CD4-positive, alpha-beta memory T cell (primary cell): Measurements from ENCODE around the gene MAD2L1BP. TPM values are rescaled to one million over a fixed set of nuclear protein-coding genes. Genes with fewer than 3 reads are reported as not detected.

Experiments
- CTCF ChIA-PET: fragments of 350-600 bp; sonication (Branson Sonifier 250); formaldehyde crosslinking; loops from one replicate; lab custom pipeline; 2021; ENCODE audit warnings: inconsistent platforms; ENCODE audit not compliant: partially characterized antibody; lab: Charles Lee
- POLR2A ChIA-PET: fragments of 350-600 bp; sonication (Branson Sonifier 250); formaldehyde crosslinking; loops from one replicate; lab custom pipeline; 2021; ENCODE audit not compliant: partially characterized antibody; lab: Charles Lee
- DNase-seq, 5 donors: peaks; one replicate each; pipeline versions ENCODE4 v3.0.0 to v3.0.0-alpha.2; 2020 to 2022; ENCODE audit warnings: mixed read lengths in 1 of 5
- H3K27ac ChIP-seq: one replicate; pipeline ENCODE4 v1.7.0; 2013; ENCODE audit warnings: low read depth, low read length
- H3K27me3 ChIP-seq: 2 replicates; pipeline ENCODE4 v1.7.0; 2013; ENCODE audit warnings: mild to moderate bottlenecking, low read length, moderate library complexity; ENCODE audit not compliant: insufficient read depth
- H3K36me3 ChIP-seq: 2 replicates; pipeline ENCODE4 v1.7.0; 2013; ENCODE audit warnings: mild to moderate bottlenecking, low read length, moderate library complexity; ENCODE audit not compliant: insufficient read depth
- H3K4me1 ChIP-seq: 2 replicates; pipeline ENCODE4 v1.7.0; 2013; ENCODE audit warnings: mild to moderate bottlenecking, low read length, moderate library complexity; ENCODE audit not compliant: insufficient read depth
- H3K4me3 ChIP-seq, 2 donors: one replicate each; pipeline ENCODE4 v1.7.0; 2013; ENCODE audit warnings: low read length in 2 of 2, mild to moderate bottlenecking in 1 of 2
- H3K9me3 ChIP-seq, 2 donors: one replicate each; pipeline ENCODE4 v1.7.0; 2013; ENCODE audit warnings: low read length in 2 of 2, control low read depth in 1 of 2; ENCODE audit not compliant: control insufficient read depth in 1 of 2
- H3K27ac Mint-ChIP-seq, 7 donors: one replicate each; pipeline ENCODE4 v1.8.0; 2020 to 2021; ENCODE audit warnings: mixed read lengths in 7 of 7, mild to moderate bottlenecking in 6 of 7, inconsistent platforms in 3 of 7, moderate library complexity in 3 of 7
- H3K27me3 Mint-ChIP-seq, 2 donors: one replicate each; pipeline ENCODE4 v1.8.0; 2020 to 2021; ENCODE audit warnings: mixed read lengths in 2 of 2
- H3K36me3 Mint-ChIP-seq, 2 donors: one replicate each; pipeline ENCODE4 v1.8.0; 2020 to 2021; ENCODE audit warnings: mixed read lengths in 2 of 2, inconsistent platforms in 1 of 2, mild to moderate bottlenecking in 1 of 2
- H3K4me1 Mint-ChIP-seq, 4 donors: one replicate each; pipeline ENCODE4 v1.8.0; 2020 to 2021; ENCODE audit warnings: mixed read lengths in 4 of 4, mild to moderate bottlenecking in 1 of 4
- H3K4me3 Mint-ChIP-seq, 8 donors: one replicate each; pipeline ENCODE4 v1.8.0; 2020 to 2021; ENCODE audit warnings: mixed read lengths in 8 of 8, mild to moderate bottlenecking in 7 of 8, moderate library complexity in 6 of 8, inconsistent platforms in 3 of 8
- H3K9me3 Mint-ChIP-seq, 8 donors: one replicate each; pipeline ENCODE4 v1.8.0; 2020 to 2021; ENCODE audit warnings: mixed read lengths in 8 of 8, mild to moderate bottlenecking in 5 of 8, inconsistent platforms in 3 of 8, moderate library complexity in 1 of 8
- intact Hi-C: fragments of 100-400 bp; cut with micrococcal nuclease; formaldehyde crosslinking; loops from one replicate; pipeline ENCODE4 v1.15.1; 2023
- polyA plus RNA-seq, 2 donors: library from polyadenylated mRNA; unstranded; fragments of 300-500 nt; fragmentation: Illumina TruSeq; gene quantifications; one replicate each; pipeline ENCODE4 v1.2.3, GENCODE V29; 2021
- total RNA-seq, 2 experiments: library from RNA; stranded (reverse); gene quantifications; one replicate each; pipeline ENCODE4 v1.2.3, GENCODE V29; 2021

The MAD2L1BP gene
- total and polyA plus RNA-seq, 4 experiments from 2014 or later, result 23.6 to 33.0 (median 28.4) TPM

- Mint-ChIP-seq H3K27me3 (no peaks in the 10 kb centered on the region), H3K4me1 (peaks cover 11 to 19% (median 15%) of the 10 kb centered on the region in 4 donors), H3K4me3 (no peak overlapping the region), H3K9me3 (no peaks in the 10 kb centered on the region), H3K27ac (peak overlapping the region in 5 of 7 donors; percentile 57 to 81 (median 77)), H3K36me3 (peaks cover 0 to 30% of the 10 kb centered on the region in 2 donors)
- ChIA-PET CTCF (interaction anchor here (0.8 to 6.9 kb wide), 17 partner anchors 10 to 412 kb away, joined by 3 to 79 read pairs (median 5); partner anchors contain the start of genes MAD2L1BP, MRPS18A, RSPH9 and VEGFA), POLR2A (interaction anchor here (0.7 kb wide), 1 partner anchor 21 kb away, joined by 3 read pairs; no protein-coding TSS in a partner anchor)
- H3K27ac ChIP-seq, result no peak overlapping the region
- intact Hi-C loops, result no loop called here
- DNase-seq, result peak; percentile 22 to 48 (median 31)
- H3K4me1 ChIP-seq, result peaks cover 26% of the 10 kb centered on the region
- peaks cover 11% of the 10 kb centered on the region for H3K36me3 ChIP-seq
- no peak overlapping the region for H3K4me3 ChIP-seq
- no peaks in the 10 kb centered on the region for H3K27me3 ChIP-seq
- no peaks in the 10 kb centered on the region for H3K9me3 ChIP-seq
Observed at GRCh38 chr6:43668151-43669028, 32.8 kb downstream of the MAD2L1BP start.

- no peak overlapping the region for H3K4me3 ChIP-seq
- Mint-ChIP-seq H3K27me3 (no peaks in the 10 kb centered on the region), H3K36me3 (peaks cover 2 to 37% of the 10 kb centered on the region in 2 donors), H3K4me3 (no peak overlapping the region), H3K27ac (peak overlapping the region in 6 of 7 donors; percentile 34 to 81 (median 67)), H3K4me1 (peaks cover 11 to 19% (median 15%) of the 10 kb centered on the region in 4 donors), H3K9me3 (no peaks in the 10 kb centered on the region)
- POLR2A ChIA-PET, result interaction anchor here (0.7 kb wide), 1 partner anchor 20 kb away, joined by 3 read pairs; no protein-coding TSS in a partner anchor
- intact Hi-C loops, result no loop called here
- DNase-seq, result no peak
- no peaks in the 10 kb centered on the region for H3K9me3 ChIP-seq
- peaks cover 20% of the 10 kb centered on the region for H3K36me3 ChIP-seq
- CTCF ChIA-PET, result interaction anchor here (1.0 to 6.9 kb wide), 11 partner anchors 8 to 411 kb away, joined by 3 to 79 read pairs (median 4); partner anchors contain the start of genes MRPS18A and VEGFA
- H3K27ac ChIP-seq, result no peak overlapping the region
- H3K4me1 ChIP-seq, result peaks cover 26% of the 10 kb centered on the region
- H3K27me3 ChIP-seq, result no peaks in the 10 kb centered on the region
Observed at GRCh38 chr6:43669050-43669921, 33.6 kb downstream of the MAD2L1BP start.

- Histone ChIP-seq H3K27me3 (no peaks in the 10 kb centered on the region), H3K4me1 (peaks cover 26% of the 10 kb centered on the region), H3K4me3 (no peak overlapping the region), H3K36me3 (peaks cover 28% of the 10 kb centered on the region), H3K27ac (no peak overlapping the region), H3K9me3 (no peaks in the 10 kb centered on the region)
- peak overlapping the region in 4 of 7 donors; percentile 4 to 75 (median 41) for H3K27ac Mint-ChIP-seq
- H3K27me3 Mint-ChIP-seq, result no peaks in the 10 kb centered on the region
- DNase-seq, result no peak
- intact Hi-C loops, result no loop called here
- no peaks in the 10 kb centered on the region for H3K9me3 Mint-ChIP-seq
- no peak overlapping the region for H3K4me3 Mint-ChIP-seq
- POLR2A ChIA-PET, result no interaction called here
- peaks cover 11 to 19% (median 15%) of the 10 kb centered on the region in 4 donors for H3K4me1 Mint-ChIP-seq
- CTCF ChIA-PET, result interaction anchor here (0.6 to 6.9 kb wide), 10 partner anchors 8 to 411 kb away, joined by 3 to 79 read pairs (median 4); partner anchors contain the start of genes MRPS18A and VEGFA
- H3K36me3 Mint-ChIP-seq, result peaks cover 10 to 44% of the 10 kb centered on the region in 2 donors
Observed at GRCh38 chr6:43669922-43670622, 34.4 kb downstream of the MAD2L1BP start.

GRCh38 chr6:43670623-43670986 is 35.0 kb downstream of the MAD2L1BP start:
- intact Hi-C loops, result no loop called here
- no peak overlapping the region for H3K27ac ChIP-seq
- Mint-ChIP-seq H3K27ac (peak overlapping the region in 5 of 7 donors; percentile 4 to 77 (median 52)), H3K36me3 (peaks cover 14 to 50% of the 10 kb centered on the region in 2 donors), H3K4me1 (peaks cover 11 to 19% (median 15%) of the 10 kb centered on the region in 4 donors), H3K9me3 (no peaks in the 10 kb centered on the region), H3K4me3 (no peak overlapping the region), H3K27me3 (no peaks in the 10 kb centered on the region)
- H3K4me1 ChIP-seq, result peaks cover 26% of the 10 kb centered on the region
- ChIA-PET CTCF (interaction anchor here (0.6 to 6.9 kb wide), 6 partner anchors 7 to 410 kb away, joined by 3 to 79 read pairs (median 6); partner anchors contain the start of genes MRPS18A and VEGFA), POLR2A (no interaction called here)
- no peaks in the 10 kb centered on the region for H3K9me3 ChIP-seq
- H3K4me3 ChIP-seq, result no peak overlapping the region
- peaks cover 33% of the 10 kb centered on the region for H3K36me3 ChIP-seq
- DNase-seq, result no peak
- no peaks in the 10 kb centered on the region for H3K27me3 ChIP-seq

- Histone ChIP-seq H3K9me3 (no peaks in the 10 kb centered on the region), H3K36me3 (peaks cover 39% of the 10 kb centered on the region), H3K27me3 (no peaks in the 10 kb centered on the region), H3K27ac (no peak overlapping the region), H3K4me1 (peaks cover 26% of the 10 kb centered on the region), H3K4me3 (no peak overlapping the region)
- peaks cover 11 to 19% (median 15%) of the 10 kb centered on the region in 4 donors for H3K4me1 Mint-ChIP-seq
- intact Hi-C loops, result no loop called here
- ChIA-PET POLR2A (interaction anchor here (1.0 kb wide), 1 partner anchor 18 kb away, joined by 3 read pairs; no protein-coding TSS in a partner anchor), CTCF (interaction anchor here (1.0 to 6.9 kb wide), 6 partner anchors 7 to 410 kb away, joined by 3 to 79 read pairs (median 7); partner anchors contain the start of genes GTPBP2, MRPS18A and VEGFA)
- no peaks in the 10 kb centered on the region for H3K27me3 Mint-ChIP-seq
- H3K9me3 Mint-ChIP-seq, result no peaks in the 10 kb centered on the region
- H3K36me3 Mint-ChIP-seq, result peaks cover 14 to 56% of the 10 kb centered on the region in 2 donors
- H3K27ac Mint-ChIP-seq, result peak overlapping the region in 4 of 7 donors; percentile 25 to 77 (median 58)
- DNase-seq, result no peak
- H3K4me3 Mint-ChIP-seq, result no peak overlapping the region
Observed at GRCh38 chr6:43671011-43671800, 35.6 kb downstream of the MAD2L1BP start.
